ENCODE results near the gene MYH13.
A peak's percentile ranks its signal among the peaks of the same experiment; 100 is the strongest.
"Not testable (repeated sequence)": the region's sequence is repeated elsewhere in the genome, so short reads cannot be mapped to it uniquely, and the experiment has no call there.

The MYH13 gene

GRCh38 chr17:10295728-10296343, 77.0 kb downstream of the MYH13 start:
- DNase-seq = peak; percentile 14 to 34

GRCh38 chr17:10294180-10294579, 78.6 kb downstream of the MYH13 start:
- no peak for DNase-seq

- peak in 1 of 2 experiments; percentile 5 for DNase-seq
Measured at GRCh38 chr17:10292057-10292937, 80.5 kb downstream of the MYH13 start.

DNA sequence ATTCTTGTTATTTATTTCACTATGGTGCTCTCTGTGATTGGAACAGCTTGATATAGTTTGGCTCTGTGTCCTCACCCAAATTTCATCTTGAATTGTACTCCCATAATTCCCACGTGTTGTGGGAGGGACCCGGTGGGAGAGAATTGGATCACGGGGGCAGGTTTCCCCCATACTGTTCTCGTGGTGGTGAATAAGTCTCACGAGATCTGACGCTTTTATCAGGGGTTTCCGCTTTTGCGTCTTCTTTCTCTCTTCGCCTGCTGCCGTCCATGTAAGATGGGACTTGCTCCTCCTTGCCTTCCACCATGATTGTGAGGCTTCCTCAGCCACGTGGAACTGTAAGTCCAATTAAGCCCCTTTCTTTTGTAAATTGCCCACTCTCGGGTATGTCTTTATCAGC, 81.2 kb downstream of the MYH13 start:
- DNase-seq = not testable (repeated sequence)

GRCh38 chr17:10290041-10290440, 82.8 kb downstream of the MYH13 start:
- DNase-seq = no peak

GRCh38 chr17:10286324-10286723, 86.5 kb downstream of the MYH13 start:
- DNase-seq = no peak

- DNase-seq = no peak
Measured at GRCh38 chr17:10285896-10286295, 86.9 kb downstream of the MYH13 start.

- no peak for DNase-seq
Measured at GRCh38 chr17:10280068-10280467, 92.7 kb downstream of the MYH13 start.

DNA sequence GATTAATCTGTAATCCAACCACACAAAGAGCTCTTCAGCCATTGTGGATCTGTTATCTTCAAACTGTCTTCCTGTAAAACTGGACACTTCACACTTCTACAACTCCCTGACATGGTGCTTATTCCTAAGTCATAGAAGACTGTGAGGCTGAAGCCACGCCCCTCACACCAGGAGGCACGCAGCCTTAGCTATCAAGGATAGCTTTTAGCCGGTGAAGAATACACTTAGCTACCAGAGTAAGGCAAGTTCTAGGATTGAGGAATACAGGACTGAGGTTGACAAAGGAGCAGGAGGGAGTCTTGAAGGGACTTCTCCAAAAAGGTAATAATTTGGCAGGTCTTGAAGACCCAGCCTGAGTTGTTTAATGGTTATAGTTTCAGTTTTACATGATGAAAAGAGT, 94.6 kb downstream of the MYH13 start:
- DNase-seq = no peak

DNA sequence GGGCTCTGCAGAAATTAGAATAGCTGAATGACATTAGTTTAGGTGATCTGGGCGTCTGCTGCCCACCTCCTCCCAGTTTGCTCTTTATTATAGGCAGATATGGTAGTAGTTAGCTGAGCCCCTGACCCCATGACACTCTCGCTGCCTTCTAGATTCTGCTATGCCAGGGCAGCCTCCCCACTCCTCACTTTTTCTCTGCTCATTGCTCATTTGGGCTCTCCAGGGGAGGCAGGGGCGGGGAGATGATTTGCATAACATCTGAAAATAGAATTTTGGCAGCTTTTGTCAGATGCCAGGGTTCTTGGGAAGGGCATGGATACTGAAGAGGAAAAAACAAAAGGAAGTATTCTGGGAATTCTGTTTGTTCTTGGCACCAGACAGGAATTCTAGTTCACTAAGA, 96.4 kb downstream of the MYH13 start:
- no peak for DNase-seq

- no peak for DNase-seq
Measured at GRCh38 chr17:10275418-10275817, 97.4 kb downstream of the MYH13 start.

DNA sequence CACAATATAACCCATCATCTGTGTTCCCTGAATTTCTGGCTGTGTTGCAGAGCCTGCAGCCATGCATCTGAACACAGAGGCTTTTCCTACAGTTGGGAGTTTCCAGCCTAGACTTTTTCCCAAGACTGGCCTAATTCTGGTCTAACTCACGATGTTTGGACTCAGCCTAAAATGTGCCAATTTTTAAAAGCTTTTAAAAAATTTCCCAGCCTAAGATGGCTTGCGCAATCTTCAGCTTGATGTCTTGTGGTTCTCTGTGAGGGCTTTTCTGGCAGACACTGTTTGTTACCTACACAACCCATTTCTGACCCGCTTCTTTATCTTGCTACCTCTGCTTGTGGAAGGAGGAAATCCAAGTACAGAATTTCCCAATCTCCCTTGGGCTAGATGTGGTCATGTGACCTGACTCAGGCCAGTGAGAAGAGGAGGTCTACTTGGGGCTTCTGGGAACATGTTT, 101.7 kb downstream of the MYH13 start:
- DNase-seq = no peak

GRCh38 chr17:10270258-10270657, 102.5 kb downstream of the MYH13 start:
- DNase-seq = no peak

- DNase-seq = no peak
Measured at GRCh38 chr17:10268005-10268404, 104.8 kb downstream of the MYH13 start.

GRCh38 chr17:10266296-10266876, 106.4 kb downstream of the MYH13 start:
- no peak for DNase-seq

DNA sequence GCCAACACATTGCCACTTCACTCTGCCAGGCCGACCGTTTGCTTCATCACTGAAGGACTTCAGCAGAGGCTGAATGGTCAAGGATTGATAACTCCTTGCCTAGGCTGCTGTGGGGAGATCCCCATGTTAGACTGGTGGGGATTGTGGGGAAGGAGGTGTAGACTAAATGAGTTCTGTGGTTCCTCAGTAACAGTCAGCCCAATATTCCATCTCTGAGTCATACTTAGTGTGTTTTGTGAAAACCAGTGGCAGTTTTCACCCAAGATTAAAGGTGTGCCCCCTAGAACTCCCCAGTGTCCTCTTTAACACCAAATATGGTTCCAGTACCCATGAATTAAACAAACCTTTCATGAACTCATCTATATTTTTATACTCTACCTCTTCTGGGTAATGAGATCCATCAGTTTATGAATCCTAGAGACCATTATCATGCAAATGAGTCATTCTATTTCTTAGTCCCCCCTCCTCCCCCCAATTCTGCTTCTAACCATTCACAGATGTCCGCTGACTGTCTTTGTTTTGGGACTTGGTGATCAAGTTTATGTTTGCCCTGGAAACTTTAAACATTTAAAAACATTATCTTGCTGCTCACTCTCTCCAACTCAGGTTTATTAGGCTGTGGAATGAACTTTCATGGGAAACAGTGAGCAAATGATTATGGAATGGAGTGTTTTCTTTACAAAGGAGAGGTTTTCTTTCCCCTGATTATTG, 107.6 kb downstream of the MYH13 start:
- DNase-seq = no peak

- DNase-seq = no peak
Measured at GRCh38 chr17:10264051-10264450, 108.8 kb downstream of the MYH13 start.

DNA sequence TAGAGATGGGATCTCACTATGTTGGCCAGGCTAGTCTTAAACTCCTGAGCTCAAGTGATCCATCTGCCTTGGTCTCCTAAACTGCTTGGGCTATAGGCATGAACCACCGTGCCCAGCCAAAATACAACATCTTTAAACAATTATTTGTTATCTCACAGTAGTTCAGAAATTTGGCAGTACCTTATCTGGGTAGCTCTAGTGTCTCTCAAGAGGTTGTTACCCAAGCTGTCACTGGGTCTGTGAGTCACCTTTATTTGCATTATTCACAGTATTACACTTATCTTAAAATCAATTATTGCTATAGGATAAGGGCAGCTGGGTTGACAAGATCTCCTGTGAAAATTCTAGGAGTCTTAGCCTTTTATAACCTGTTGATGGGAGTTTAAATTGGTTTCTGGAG, 110.4 kb downstream of the MYH13 start:
- DNase-seq = no peak

DNA sequence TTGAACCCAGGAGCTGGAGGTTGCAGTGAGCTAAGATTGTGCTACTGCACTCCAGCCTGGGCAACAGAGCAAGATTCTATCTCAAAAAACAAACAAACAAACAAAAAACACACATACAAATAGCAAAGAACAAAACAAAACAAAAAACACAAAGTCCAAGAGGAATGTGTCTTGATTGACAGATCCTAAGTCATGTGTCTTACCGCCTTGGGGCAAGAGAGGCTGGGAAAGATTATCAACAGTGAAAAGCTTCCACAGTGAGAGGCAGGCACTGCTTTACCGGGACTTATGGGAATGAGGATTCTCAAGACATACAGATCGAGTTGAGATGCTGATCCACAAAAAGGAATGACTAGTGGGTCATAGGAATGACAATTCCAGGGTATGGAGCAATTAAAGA, 111.7 kb downstream of the MYH13 start:
- DNase-seq = no peak

- DNase-seq = no peak
Measured at GRCh38 chr17:10251212-10251948, 121.4 kb downstream of the MYH13 start.
